DOHH2 (cell line): ENCODE results near the gene UBE2F.

Experiments
- H3F3A ChIP-seq: fragments of 200-600 bp; sonication (generic), shearing (Covaris generic); 2 replicates; pipeline ENCODE4 v1.6.0; 2016; ENCODE audit warnings: antibody characterized with exemption, mild to moderate bottlenecking; ENCODE audit not compliant: control insufficient read depth, insufficient read depth
- H3K27ac ChIP-seq: fragments of 200-600 bp; sonication (generic); 2 replicates; pipeline ENCODE4 v1.5.1; 2014; ENCODE audit warnings: low read depth, mild to moderate bottlenecking, low read length, moderate library complexity
- H3K27me3 ChIP-seq: fragments of 200-600 bp; sonication (generic); 2 replicates; pipeline ENCODE4 v1.6.1; 2014; ENCODE audit warnings: mild to moderate bottlenecking, low read length, mixed read lengths; ENCODE audit not compliant: control insufficient read depth
- H3K36me3 ChIP-seq: fragments of 200-600 bp; sonication (generic); 2 replicates; pipeline ENCODE4 v1.6.1; 2014; ENCODE audit warnings: mild to moderate bottlenecking, low read length, moderate library complexity, mixed read lengths; ENCODE audit not compliant: control insufficient read depth
- H3K4me1 ChIP-seq: fragments of 200-600 bp; sonication (generic); 2 replicates; pipeline ENCODE4 v1.6.1; 2014; ENCODE audit warnings: mild to moderate bottlenecking, low read length, mixed read lengths; ENCODE audit not compliant: control insufficient read depth
- H3K4me2 ChIP-seq: fragments of 200-600 bp; sonication (generic); 2 replicates; pipeline ENCODE4 v1.6.0; 2014; ENCODE audit warnings: mild to moderate bottlenecking, low read length, moderate library complexity
- H3K4me3 ChIP-seq: fragments of 200-600 bp; sonication (generic); 2 replicates; pipeline ENCODE4 v1.5.1; 2014; ENCODE audit warnings: mild to moderate bottlenecking, low read length, mixed read lengths
- H3K79me2 ChIP-seq: fragments of 200-600 bp; sonication (generic); 2 replicates; pipeline ENCODE4 v1.6.1; 2014; ENCODE audit warnings: mild to moderate bottlenecking, low read length, mixed read lengths; ENCODE audit not compliant: control insufficient read depth
- H3K9me2 ChIP-seq: fragments of 200-600 bp; sonication (generic); replicated peaks from 2 replicates; pipeline ENCODE4 v1.6.1; 2014; ENCODE audit warnings: mild to moderate bottlenecking, low read length, mixed read lengths; ENCODE audit not compliant: control insufficient read depth
- H3K9me3 ChIP-seq: fragments of 200-600 bp; sonication (generic); 2 replicates; pipeline ENCODE4 v1.6.1; 2014; ENCODE audit warnings: antibody characterized with exemption, low read length, mixed read lengths; ENCODE audit not compliant: control insufficient read depth, insufficient read depth
- H4K20me1 ChIP-seq: fragments of 200-600 bp; sonication (generic); 2 replicates; pipeline ENCODE4 v1.6.0; 2014; ENCODE audit warnings: low read depth, mild to moderate bottlenecking, antibody characterized with exemption, low read length, moderate library complexity; ENCODE audit not compliant: control insufficient read depth, insufficient read depth
- EZH2phosphoT487 ChIP-seq: fragments of 200-600 bp; sonication (generic); IDR thresholded peaks from 2 replicates; pipeline ENCODE4 v1.6.1; 2017; ENCODE audit warnings: borderline replicate concordance, mild to moderate bottlenecking, antibody characterized with exemption, low read length, moderate library complexity, mixed read lengths
- TF ChIP-seq, protein P1 (sequence below): fragments of 200-600 bp; sonication (generic); IDR thresholded peaks from one replicate; pipeline ENCODE4 v1.5.1; 2014; ENCODE audit warnings: antibody characterized with exemption, mild to moderate bottlenecking, low read depth, low read length; ENCODE audit not compliant: poor library complexity, severe bottlenecking

UBE2F gene

DNA sequence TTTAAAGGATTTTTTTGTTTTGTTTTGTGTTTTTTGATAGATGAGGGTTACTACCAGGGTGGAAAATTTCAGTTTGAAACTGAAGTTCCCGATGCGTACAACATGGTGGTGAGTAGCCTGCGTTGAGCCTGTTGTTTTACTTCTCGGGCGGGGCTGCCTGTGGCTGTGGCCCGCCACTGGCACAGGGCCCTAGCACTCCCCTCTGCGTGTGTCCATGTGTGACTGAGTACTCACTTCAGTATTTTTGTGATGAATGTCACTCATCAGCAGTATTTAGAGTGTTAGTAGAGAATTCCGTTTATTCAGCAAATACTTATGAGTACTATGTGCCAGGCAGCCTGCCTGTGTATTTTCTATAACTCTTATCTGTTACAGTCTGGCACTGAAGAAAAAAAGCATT is 49.7 kb downstream of the UBE2F start:
- TF ChIP-seq, protein P1, sequence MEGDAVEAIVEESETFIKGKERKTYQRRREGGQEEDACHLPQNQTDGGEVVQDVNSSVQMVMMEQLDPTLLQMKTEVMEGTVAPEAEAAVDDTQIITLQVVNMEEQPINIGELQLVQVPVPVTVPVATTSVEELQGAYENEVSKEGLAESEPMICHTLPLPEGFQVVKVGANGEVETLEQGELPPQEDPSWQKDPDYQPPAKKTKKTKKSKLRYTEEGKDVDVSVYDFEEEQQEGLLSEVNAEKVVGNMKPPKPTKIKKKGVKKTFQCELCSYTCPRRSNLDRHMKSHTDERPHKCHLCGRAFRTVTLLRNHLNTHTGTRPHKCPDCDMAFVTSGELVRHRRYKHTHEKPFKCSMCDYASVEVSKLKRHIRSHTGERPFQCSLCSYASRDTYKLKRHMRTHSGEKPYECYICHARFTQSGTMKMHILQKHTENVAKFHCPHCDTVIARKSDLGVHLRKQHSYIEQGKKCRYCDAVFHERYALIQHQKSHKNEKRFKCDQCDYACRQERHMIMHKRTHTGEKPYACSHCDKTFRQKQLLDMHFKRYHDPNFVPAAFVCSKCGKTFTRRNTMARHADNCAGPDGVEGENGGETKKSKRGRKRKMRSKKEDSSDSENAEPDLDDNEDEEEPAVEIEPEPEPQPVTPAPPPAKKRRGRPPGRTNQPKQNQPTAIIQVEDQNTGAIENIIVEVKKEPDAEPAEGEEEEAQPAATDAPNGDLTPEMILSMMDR = no peak
- no peak for TF ChIP-seq EZH2phosphoT487
- no peaks in the 10 kb centered on the region for H3K4me1 ChIP-seq
- H3K36me3 ChIP-seq = no peaks in the 10 kb centered on the region
- no peaks in the 10 kb centered on the region for H3K9me3 ChIP-seq
- no peaks in the 10 kb centered on the region for H3K9me2 ChIP-seq
- no peak overlapping the region for H3K4me3 ChIP-seq
- no peaks in the 10 kb centered on the region for H3K27me3 ChIP-seq
- no peak overlapping the region for H3K4me2 ChIP-seq
- no peaks in the 10 kb centered on the region for H3K79me2 ChIP-seq
- no peaks in the 10 kb centered on the region for H3F3A ChIP-seq
- peaks cover 3% of the 10 kb centered on the region; the same call in 1 of the 2 replicates for H4K20me1 ChIP-seq
- no peak overlapping the region for H3K27ac ChIP-seq

DNA sequence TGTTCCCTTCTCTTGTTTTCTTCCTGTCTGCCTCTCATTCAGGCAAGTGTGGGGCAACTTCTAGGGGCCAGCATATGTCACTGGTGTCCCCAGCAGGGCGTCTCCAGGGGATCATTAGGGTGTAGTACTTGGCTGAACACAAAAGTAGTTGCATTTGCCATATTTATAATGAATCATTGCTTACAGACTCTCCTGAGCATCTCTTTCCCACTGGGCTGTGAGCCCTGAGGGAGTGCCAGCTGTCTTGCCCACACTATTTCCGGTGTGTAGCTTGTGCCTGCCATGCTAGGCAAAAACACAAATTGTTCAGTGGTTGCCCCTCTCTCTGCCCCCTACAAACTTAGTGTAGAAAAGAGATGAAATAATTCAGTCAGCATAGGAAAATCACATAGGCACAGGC is 53.1 kb downstream of the UBE2F start:
- TF ChIP-seq, protein P1 = no peak
- no peak for TF ChIP-seq EZH2phosphoT487
- H3K4me3 ChIP-seq = no peak overlapping the region

DNA sequence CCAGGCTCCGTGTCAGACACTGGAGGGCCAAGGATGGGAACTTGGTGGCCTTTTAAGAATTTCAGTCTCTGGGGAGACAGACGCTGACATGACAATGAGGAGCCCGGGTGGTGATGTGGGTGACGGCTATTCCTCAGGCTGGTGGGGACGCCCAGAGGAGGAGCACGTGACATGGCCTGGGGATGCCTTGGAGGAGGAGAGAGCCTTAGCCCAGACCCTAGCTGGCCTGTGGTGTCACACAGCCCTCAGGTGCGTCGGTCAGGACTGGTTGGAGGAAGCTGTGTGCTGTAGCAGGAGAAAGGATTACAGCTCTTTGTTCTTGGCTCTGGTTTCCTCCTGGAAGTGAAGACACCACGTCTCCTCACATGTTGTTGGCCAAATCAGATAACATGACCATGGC is 54.0 kb downstream of the UBE2F start:
- Histone ChIP-seq H3K4me3 (no peak overlapping the region), H3K27ac (no peak overlapping the region), H4K20me1 (peaks cover 3% of the 10 kb centered on the region; the same call in 1 of the 2 replicates), H3F3A (no peaks in the 10 kb centered on the region), H3K4me1 (no peaks in the 10 kb centered on the region), H3K79me2 (no peaks in the 10 kb centered on the region), H3K4me2 (no peak overlapping the region), H3K27me3 (no peaks in the 10 kb centered on the region), H3K9me2 (no peaks in the 10 kb centered on the region), H3K36me3 (no peaks in the 10 kb centered on the region), H3K9me3 (no peaks in the 10 kb centered on the region)
- TF ChIP-seq, protein P1 = no peak
- TF ChIP-seq EZH2phosphoT487 = no peak

More for the DNA sequence above, 53.1 kb downstream of the UBE2F start:
- peaks cover 3% of the 10 kb centered on the region; the same call in 1 of the 2 replicates for H4K20me1 ChIP-seq
- H3K79me2 ChIP-seq = no peaks in the 10 kb centered on the region
- no peak overlapping the region for H3K4me2 ChIP-seq
- H3K9me2 ChIP-seq = no peaks in the 10 kb centered on the region
- no peaks in the 10 kb centered on the region for H3K36me3 ChIP-seq
- H3K27me3 ChIP-seq = no peaks in the 10 kb centered on the region
- no peaks in the 10 kb centered on the region for H3K9me3 ChIP-seq
- no peaks in the 10 kb centered on the region for H3K4me1 ChIP-seq
- H3K27ac ChIP-seq = no peak overlapping the region
- H3F3A ChIP-seq = no peaks in the 10 kb centered on the region
